Activated B cell treated with CpG ODN at 0.5 μM for 24 hours (primary cell): ENCODE data around the gene SRSF12. TPM values are rescaled to one million over a fixed set of nuclear protein-coding genes. Genes with fewer than 3 reads are reported as not detected.
A peak's percentile ranks its signal among the peaks of the same experiment; 100 is the strongest.

ENCODE experiments used
- ATAC-seq: fragments of 200-7000 bp; cut with Tn5 transposase; one replicate; pipeline ENCODE4 v1.10.0; 2021; ENCODE audit warnings: low read depth, mild to moderate bottlenecking, moderate library complexity
- CTCF ChIA-PET: fragments of 350-600 bp; sonication (Branson Sonifier 250); formaldehyde crosslinking; loops from one replicate; lab custom pipeline; 2021; ENCODE audit warnings: antibody characterized with exemption; lab: Charles Lee
- POLR2A ChIA-PET: fragments of 350-600 bp; sonication (Branson Sonifier 250); formaldehyde crosslinking; loops from one replicate; lab custom pipeline; 2021; ENCODE audit warnings: antibody characterized with exemption; lab: Charles Lee
- DNase-seq: peaks from one replicate; pipeline ENCODE4 v3.0.0; 2022
- H3K27ac Mint-ChIP-seq: one replicate; pipeline ENCODE4 v1.8.0; 2020; ENCODE audit warnings: mixed read lengths
- H3K27me3 Mint-ChIP-seq: one replicate; pipeline ENCODE4 v1.8.0; 2021; ENCODE audit warnings: mixed read lengths
- H3K36me3 Mint-ChIP-seq: one replicate; pipeline ENCODE4 v1.8.0; 2021; ENCODE audit warnings: low read depth, mixed read lengths
- H3K4me1 Mint-ChIP-seq: one replicate; pipeline ENCODE4 v1.8.0; 2021; ENCODE audit warnings: mixed read lengths
- H3K4me3 Mint-ChIP-seq: one replicate; pipeline ENCODE4 v1.8.0; 2020; ENCODE audit warnings: mild to moderate bottlenecking, mixed read lengths
- H3K9me3 Mint-ChIP-seq: one replicate; pipeline ENCODE4 v1.8.0; 2020; ENCODE audit warnings: mixed read lengths
- CTCF ChIP-seq: fragments of 200-600 bp; IDR thresholded peaks from one replicate; pipeline ENCODE4 v1.8.0; 2022; ENCODE audit warnings: antibody characterized with exemption, mild to moderate bottlenecking
- intact Hi-C: fragments of 100-400 bp; cut with micrococcal nuclease; formaldehyde crosslinking; loops from one replicate; pipeline ENCODE4 v1.15.1; 2024
- total RNA-seq: library from RNA; stranded (reverse); gene quantifications from 2 replicates; pipeline ENCODE4 v1.2.3, GENCODE V29; 2022

The SRSF12 gene
- total RNA-seq, 1 donor from 2014 or later, result not detected

DNA sequence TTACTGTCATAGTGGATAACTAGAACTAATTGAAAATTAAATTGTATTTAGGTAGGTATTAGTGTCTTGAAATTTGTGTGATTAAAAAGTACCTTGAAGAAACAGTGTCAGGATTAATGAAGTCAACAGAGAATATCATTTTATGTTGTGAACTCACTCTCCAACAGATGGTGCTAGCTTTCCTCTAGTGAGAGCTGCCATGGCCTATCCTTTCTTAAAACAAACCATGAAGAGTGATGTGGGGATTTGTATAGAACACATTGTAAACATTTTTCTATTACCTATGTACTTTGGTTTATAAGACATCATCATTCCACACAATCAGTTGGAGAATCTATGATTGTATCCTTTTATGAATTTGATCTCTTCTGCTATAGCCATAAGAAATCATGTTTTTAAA lies 4.8 kb upstream of the SRSF12 start:
- H3K9me3 Mint-ChIP-seq, result no peaks in the 10 kb centered on the region
- ATAC-seq, result peak; percentile 31
- no peaks in the 10 kb centered on the region for H3K36me3 Mint-ChIP-seq
- CTCF ChIA-PET, result no interaction called here
- no peak for TF ChIP-seq CTCF
- H3K4me3 Mint-ChIP-seq, result no peak overlapping the region
- intact Hi-C loops, result loop anchor here (1.0 to 2.0 kb wide), 4 partner anchors 120 to 488 kb away; no protein-coding TSS in a partner anchor
- H3K27ac Mint-ChIP-seq, result no peak overlapping the region
- DNase-seq, result no peak
- no peaks in the 10 kb centered on the region for H3K27me3 Mint-ChIP-seq
- no peaks in the 10 kb centered on the region for H3K4me1 Mint-ChIP-seq
- POLR2A ChIA-PET, result interaction anchor here (1.1 kb wide), 1 partner anchor 23 kb away, joined by 3 read pairs; no protein-coding TSS in a partner anchor

GRCh38 chr6:89121934-89122333 lies 4.1 kb upstream of the SRSF12 start:
- POLR2A ChIA-PET, result no interaction called here
- DNase-seq, result no peak
- intact Hi-C loops, result loop anchor here (1.0 to 2.0 kb wide), 4 partner anchors 120 to 489 kb away; no protein-coding TSS in a partner anchor
- Mint-ChIP-seq H3K36me3 (no peaks in the 10 kb centered on the region), H3K4me3 (no peak overlapping the region), H3K4me1 (peaks cover 3% of the 10 kb centered on the region), H3K27ac (no peak overlapping the region), H3K27me3 (peaks cover 3% of the 10 kb centered on the region), H3K9me3 (no peaks in the 10 kb centered on the region)
- TF ChIP-seq CTCF, result no peak
- CTCF ChIA-PET, result no interaction called here
- ATAC-seq, result no peak

GRCh38 chr6:89120371-89120770 lies 2.5 kb upstream of the SRSF12 start:
- Mint-ChIP-seq H3K36me3 (no peaks in the 10 kb centered on the region), H3K9me3 (no peaks in the 10 kb centered on the region), H3K4me1 (peaks cover 6% of the 10 kb centered on the region), H3K27me3 (peaks cover 14% of the 10 kb centered on the region), H3K4me3 (no peak overlapping the region), H3K27ac (no peak overlapping the region)
- DNase-seq, result no peak
- intact Hi-C loops, result no loop called here
- ChIA-PET CTCF (no interaction called here), POLR2A (no interaction called here)
- ATAC-seq, result no peak
- no peak for TF ChIP-seq CTCF

- no peaks in the 10 kb centered on the region for H3K9me3 Mint-ChIP-seq
- DNase-seq, result no peak
- ATAC-seq, result no peak
- CTCF ChIA-PET, result no interaction called here
- TF ChIP-seq CTCF, result no peak
- H3K27me3 Mint-ChIP-seq, result peaks cover 14% of the 10 kb centered on the region
- H3K27ac Mint-ChIP-seq, result no peak overlapping the region
- POLR2A ChIA-PET, result interaction anchor here (0.6 kb wide), 1 partner anchor 38 kb away, joined by 7 read pairs; the partner anchor contains the start of gene PNRC1
- no peaks in the 10 kb centered on the region for H3K36me3 Mint-ChIP-seq
- H3K4me3 Mint-ChIP-seq, result peak overlapping the region; percentile 61
- H3K4me1 Mint-ChIP-seq, result peaks cover 6% of the 10 kb centered on the region
- intact Hi-C loops, result no loop called here
These were observed 1.1 kb upstream of the SRSF12 start for GRCh38 chr6:89118931-89119330.

- DNase-seq, result no peak
- ATAC-seq, result no peak
- TF ChIP-seq CTCF, result no peak
- Mint-ChIP-seq H3K4me3 (peak overlapping the region; percentile 80), H3K27ac (no peak overlapping the region), H3K9me3 (no peaks in the 10 kb centered on the region), H3K36me3 (no peaks in the 10 kb centered on the region), H3K27me3 (peaks cover 14% of the 10 kb centered on the region), H3K4me1 (peaks cover 6% of the 10 kb centered on the region)
- CTCF ChIA-PET, result no interaction called here
- POLR2A ChIA-PET, result interaction anchor here (0.5 to 2.3 kb wide), 4 partner anchors 31 to 445 kb away, joined by 3 to 25 read pairs (median 4); partner anchors contain the start of gene PNRC1
- intact Hi-C loops, result loop anchor here (2.0 kb wide), 2 partner anchors 30 to 34 kb away; partner anchors contain the start of gene PM20D2
These were observed 1.2 kb downstream of the SRSF12 start for GRCh38 chr6:89116702-89117101.
